Heart right ventricle (tissue), 16 donors: ENCODE data around the gene FLNB. TPM values are rescaled to one million over a fixed set of nuclear protein-coding genes. Genes with fewer than 3 reads are reported as not detected.

Source experiments
- ATAC-seq, 8 donors: fragments of 200-7000 bp; cut with Tn5 transposase; one replicate each; pipeline ENCODE4 v1.9.1; 2020; ENCODE audit warnings: mild to moderate bottlenecking in 8 of 8, moderate library complexity in 8 of 8, moderate number of reproducible peaks in 1 of 8
- DNase-seq, 2 donors: peaks; one replicate each; pipeline ENCODE4 v3.0.0-alpha.2; 2020
- H3K27ac ChIP-seq, 10 donors: fragments of 200-600 bp; sonication (generic) in 2 of 10; one replicate each; pipeline versions ENCODE4 v1.5.0 to v1.8.0; 2020 to 2022; ENCODE audit warnings: mild to moderate bottlenecking in 3 of 10
- H3K27me3 ChIP-seq, 7 donors: fragments of 200-600 bp; one replicate each; pipeline ENCODE4 v1.8.0; 2021 to 2022; ENCODE audit warnings: mild to moderate bottlenecking in 2 of 7
- H3K36me3 ChIP-seq, 9 donors: fragments of 200-600 bp; sonication (generic) in 1 of 9; one replicate each; pipeline versions ENCODE4 v1.5.0 to v1.8.0; 2020 to 2022; ENCODE audit warnings: mild to moderate bottlenecking in 2 of 9
- H3K4me1 ChIP-seq, 9 donors: fragments of 200-600 bp; sonication (generic) in 1 of 9; one replicate each; pipeline versions ENCODE4 v1.5.0 to v1.8.0; 2020 to 2022; ENCODE audit warnings: mild to moderate bottlenecking in 4 of 9
- H3K4me3 ChIP-seq, 10 donors: fragments of 200-600 bp; sonication (generic) in 2 of 10; one replicate each; pipeline versions ENCODE4 v1.5.0 to v1.8.0; 2020 to 2022; ENCODE audit warnings: mild to moderate bottlenecking in 7 of 10, moderate library complexity in 2 of 10
- H3K9me3 ChIP-seq, 11 donors: fragments of 200-600 bp in 10 of 11; sonication (generic) in 2 of 11; one replicate each; pipeline versions ENCODE4 v1.5.0 to v1.8.0; 2013 to 2022; ENCODE audit warnings: mild to moderate bottlenecking in 2 of 11, control low read depth in 1 of 11, moderate library complexity in 1 of 11
- CTCF ChIP-seq, 9 donors: fragments of 200-600 bp; sonication (generic) in 2 of 9; IDR thresholded peaks; one replicate each; pipeline versions ENCODE4 v1.5.0 to v1.8.0; 2021 to 2022; ENCODE audit warnings: antibody characterized with exemption in 9 of 9, mild to moderate bottlenecking in 5 of 9, moderate library complexity in 1 of 9
- WGBS, 2 donors: extraction: QIAGEN DNeasy Blood & Tissue Kit; methylation state at CpG; one replicate each; pipeline ENCODE4 v1.1.7; 2013; ENCODE audit warnings: inconsistent platforms in 1 of 2; 5-methylcytosine and 5-hydroxymethylcytosine counted together
- intact Hi-C, 10 donors: fragments of 100-400 bp; cut with DNase I; formaldehyde crosslinking; loops; one replicate each; pipeline versions ENCODE4 v1.11.1 to v1.14.2; 2022
- polyA plus RNA-seq, 2 donors: library from polyadenylated mRNA; stranded (reverse); fragments of 200-250 nt; gene quantifications; one replicate each; pipeline ENCODE4 v1.2.3, GENCODE V29; 2013
- total RNA-seq, 10 donors: library from RNA; stranded (reverse); fragmentation: NEBNext Ultra II Directional in 3 of 10; extraction: Animal tissue kit (Norgen Biotek cat#: 25700) in 3 of 10; gene quantifications; one replicate each; pipeline versions ENCODE4 v1.2.1 to v1.2.4, GENCODE V29; 2021 to 2023
- donor health status: Arrhythmogenic right ventricular cardiomyopathy.
- donor health status: ischemic (EF 13 %, LVEDD 7.1; RV severe dilation, severe dysfunction).
- donor health status: healthy with polysubstance abuse.
- donor health status: DM: no; HTN: yes; CAD: no.
- donor health status: DM: no; HTN: no; CAD: no.
- donor health status: ischemic (EF 25% LVEDD 6.9; RV normal size, moderate dysfunction).
- donor health status: ischemic (EF 25% LVEDD 5.7; RV mildly dilated, moderate dysfunction).
- donor health status: healthy.
- donor health status: DM: yes; HTN: yes; CAD: no.
- donor health status: Ischemic cardiomyopathy.
- donor health status: ischemic (EF 35%, LVEDD 5.7; RV mildly dilated, moderate dysfunction).
- donor health status: nonischemic (EF 11% LVEDD 7.7; RV severe dilation, severe dysfunction).
- donor health status: DM: yes; HTN: yes; CAD: no.
- donor health status: PGD.
- donor health status: ischemic (EF 29% LVEDD 5.4; RV normal size, mild dysfunction).
- donor health status: nonischemic (EF 23%, LVEDD 6.1; RV moderate dilation, normal function).

The FLNB gene
- total and polyA plus RNA-seq, 12 donors: 27.4 to 65.3 (median 38.6) TPM

DNA sequence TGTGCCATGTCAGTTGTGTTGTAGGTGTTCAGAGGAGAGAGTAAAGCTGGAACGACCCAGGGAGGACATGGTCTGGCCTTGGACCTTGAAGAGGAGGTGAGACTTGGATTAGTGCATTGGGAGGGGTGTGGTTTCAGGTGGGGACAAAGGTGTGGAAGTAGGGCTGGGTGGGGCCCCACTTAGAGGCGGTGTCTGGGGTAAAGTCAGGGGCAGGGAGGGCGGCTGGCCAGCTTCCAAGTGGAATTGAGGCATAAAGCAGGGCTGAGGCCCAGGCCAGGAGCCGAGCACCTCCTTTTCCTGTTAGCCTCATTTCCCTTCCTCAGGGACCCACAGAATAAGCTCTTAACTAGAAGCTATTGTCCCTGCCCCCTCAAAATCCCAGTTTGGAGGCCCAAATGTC lies 36.2 kb upstream of the FLNB start:
- ATAC-seq: peak in 6 of 8 donors; percentile 11 to 56 (median 48)
- TF ChIP-seq CTCF (IDR thresholded peaks at IDR 0.05): no peak
- no peaks in the 10 kb centered on the region for H3K27me3 ChIP-seq
- H3K36me3 ChIP-seq: no peaks in the 10 kb centered on the region
- peaks cover 2 to 57% (median 36%) of the 10 kb centered on the region in 9 donors for H3K4me1 ChIP-seq
- 64 to 65% methylated on average over 4 of the region's 4 CpGs for WGBS, 2 donors
- peak overlapping the region in 9 of 10 donors; percentile 9 to 81 (median 61) for H3K27ac ChIP-seq
- no peak overlapping the region for H3K4me3 ChIP-seq
- intact Hi-C loops: no loop called here
- DNase-seq: peak; percentile 33 to 56
- H3K9me3 ChIP-seq: no peaks in the 10 kb centered on the region

- peak overlapping the region in 9 of 10 donors; percentile 9 to 81 (median 61) for H3K27ac ChIP-seq
- DNase-seq: no peak
- intact Hi-C loops: no loop called here
- WGBS, 2 donors: 68 to 71% methylated on average over 9 of the region's 9 CpGs
- no peaks in the 10 kb centered on the region for H3K27me3 ChIP-seq
- no peaks in the 10 kb centered on the region for H3K9me3 ChIP-seq
- H3K4me3 ChIP-seq: no peak overlapping the region
- peaks cover 2 to 58% (median 36%) of the 10 kb centered on the region in 9 donors for H3K4me1 ChIP-seq
- H3K36me3 ChIP-seq: no peaks in the 10 kb centered on the region
- peak in 3 of 8 donors; percentile 6 to 18 (median 16) for ATAC-seq
- no peak for TF ChIP-seq CTCF (IDR thresholded peaks at IDR 0.05)
Measured at GRCh38 chr3:57972531-57973111, 35.6 kb upstream of the FLNB start.

DNA sequence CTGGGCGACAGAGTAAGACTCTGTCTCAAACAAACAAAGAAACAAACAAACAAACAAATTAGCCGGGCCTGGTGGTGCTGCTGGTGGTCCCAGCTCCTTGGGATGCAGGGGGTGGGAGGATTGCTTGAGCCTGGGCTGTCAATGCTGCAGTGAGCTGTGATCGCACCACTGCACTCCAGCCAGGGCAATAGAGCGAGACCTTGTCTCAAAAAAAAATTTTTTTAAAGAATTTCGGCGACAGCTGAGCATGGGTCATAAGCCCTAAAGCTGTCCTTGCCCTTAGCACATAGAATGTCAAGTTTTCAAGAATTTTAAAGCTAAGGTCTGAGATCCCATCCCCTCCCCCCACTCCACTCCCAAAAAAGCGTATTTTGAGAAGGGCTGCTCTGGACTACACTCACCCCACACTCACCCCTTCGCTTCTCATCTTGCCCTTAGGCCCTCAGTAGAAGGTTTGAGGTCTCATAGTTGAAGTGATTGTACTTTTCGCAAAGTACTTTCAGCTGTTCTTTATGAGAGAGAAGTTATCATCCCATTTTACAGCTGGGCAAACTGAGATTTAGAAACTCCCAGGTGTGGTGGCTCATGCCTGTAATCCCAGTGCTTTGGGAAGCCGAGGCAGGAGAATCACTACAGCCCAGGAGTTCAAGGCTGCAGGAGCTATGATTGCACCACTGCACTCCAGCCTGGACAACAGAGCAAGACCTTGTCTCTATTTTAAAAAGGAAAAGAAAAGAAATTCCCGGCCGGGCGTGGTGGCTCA lies 34.3 kb upstream of the FLNB start:
- no peak for ATAC-seq
- no peak overlapping the region for H3K4me3 ChIP-seq
- DNase-seq: no peak
- no peaks in the 10 kb centered on the region for H3K9me3 ChIP-seq
- H3K4me1 ChIP-seq: peaks cover 2 to 67% (median 40%) of the 10 kb centered on the region in 9 donors
- no peaks in the 10 kb centered on the region for H3K27me3 ChIP-seq
- peak overlapping the region in 4 of 10 donors; percentile 35 to 64 (median 52) for H3K27ac ChIP-seq
- no peaks in the 10 kb centered on the region for H3K36me3 ChIP-seq
- intact Hi-C loops: no loop called here
- WGBS, 2 donors: 97 to 98% methylated on average over 13 of the region's 13 CpGs
- TF ChIP-seq CTCF (IDR thresholded peaks at IDR 0.05): no peak

DNA sequence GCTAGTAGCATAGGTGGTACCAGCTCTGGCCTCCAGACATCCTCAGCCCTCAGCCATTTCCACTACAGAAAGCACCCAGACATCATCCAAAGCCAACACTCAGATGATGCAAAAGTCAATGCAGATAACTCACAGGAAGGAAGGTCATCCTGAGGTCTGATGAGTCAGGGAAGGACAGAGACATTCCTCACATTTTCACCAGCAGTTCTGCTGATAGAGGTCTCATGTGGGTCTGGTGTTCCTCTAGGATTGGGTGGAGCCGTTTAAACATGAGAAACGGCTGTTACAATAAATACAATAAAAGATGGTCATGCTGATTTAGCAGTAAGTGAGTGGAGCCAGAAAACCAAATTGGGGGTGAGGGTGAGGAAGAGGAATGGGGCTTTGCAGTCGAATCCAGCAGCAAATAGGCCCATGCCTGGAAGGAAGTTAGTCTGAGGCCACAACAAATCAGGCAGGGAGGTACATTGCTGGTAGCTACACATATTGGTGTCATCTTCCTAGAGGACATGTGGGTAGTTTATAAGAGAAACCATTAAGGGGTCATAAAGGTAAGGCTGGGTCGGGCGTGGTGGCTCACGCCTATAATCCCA lies 33.3 kb upstream of the FLNB start:
- peak; percentile 5 to 87 (median 53) for ATAC-seq
- no peak for DNase-seq
- Histone ChIP-seq H3K4me1 (peaks cover 2 to 66% (median 40%) of the 10 kb centered on the region in 9 donors), H3K9me3 (no peaks in the 10 kb centered on the region), H3K27ac (peak overlapping the region in 6 of 10 donors; percentile 21 to 71 (median 46)), H3K36me3 (no peaks in the 10 kb centered on the region), H3K27me3 (no peaks in the 10 kb centered on the region), H3K4me3 (no peak overlapping the region)
- no peak for TF ChIP-seq CTCF (IDR thresholded peaks at IDR 0.05)
- WGBS, 2 donors: 56 to 57% methylated on average over 6 of the region's 6 CpGs
- intact Hi-C loops: no loop called here
